Measurements from ENCODE around the gene HSPA5.
"Not testable (repeated sequence)": the region's sequence is repeated elsewhere in the genome, so short reads cannot be mapped to it uniquely, and the experiment has no call there.

Gene HSPA5

GRCh38 chr9:125241000-125241862, at the start of gene HSPA5:
Gene HSPA5 (minus strand): TSS chr9:125241343. CDS start chr9:125241126, 217 bp downstream.
- H3K27ac ChIP-seq: peak within 1 kb of the TSS; percentile 83
- no peak for TF ChIP-seq ZFX (IDR thresholded peaks at IDR 0.05; ENCODE audit: borderline replicate concordance)
- TF ChIP-seq CTCF (IDR thresholded peaks at IDR 0.05): peak; percentile 23

GRCh38 chr9:125286935-125287433, 45.8 kb upstream of the HSPA5 start:
- not testable (repeated sequence) for H3K27ac ChIP-seq

GRCh38 chr9:125284855-125285254, 43.7 kb upstream of the HSPA5 start:
- TF ChIP-seq CTCF (IDR thresholded peaks at IDR 0.05) (no peak), ZFX (IDR thresholded peaks at IDR 0.05; ENCODE audit: borderline replicate concordance) (no peak)
- H3K27ac ChIP-seq: no peak overlapping the region

- TF ChIP-seq ZFX (IDR thresholded peaks at IDR 0.05; ENCODE audit: borderline replicate concordance): no peak
- TF ChIP-seq CTCF (IDR thresholded peaks at IDR 0.05): no peak
- no peak overlapping the region for H3K27ac ChIP-seq
Measured at GRCh38 chr9:125280945-125281344, 39.8 kb upstream of the HSPA5 start.

- TF ChIP-seq CTCF (IDR thresholded peaks at IDR 0.05): no peak
- TF ChIP-seq ZFX (IDR thresholded peaks at IDR 0.05; ENCODE audit: borderline replicate concordance): no peak
- H3K27ac ChIP-seq: no peak overlapping the region
Measured at GRCh38 chr9:125277411-125277810, 36.3 kb upstream of the HSPA5 start.

GRCh38 chr9:125276771-125277170, 35.6 kb upstream of the HSPA5 start:
- no peak overlapping the region for H3K27ac ChIP-seq
- TF ChIP-seq CTCF (IDR thresholded peaks at IDR 0.05) (no peak), ZFX (IDR thresholded peaks at IDR 0.05; ENCODE audit: borderline replicate concordance) (no peak)

- peak overlapping the region; percentile 38 for H3K27ac ChIP-seq
Measured at GRCh38 chr9:125272697-125273096, 31.6 kb upstream of the HSPA5 start.

More at GRCh38 chr9:125272697-125273096, 31.6 kb upstream of the HSPA5 start:
- TF ChIP-seq ZFX (IDR thresholded peaks at IDR 0.05; ENCODE audit: borderline replicate concordance) (no peak), CTCF (IDR thresholded peaks at IDR 0.05) (no peak)

All from 22Rv1 (cell line).